GM13976 (cell line): ENCODE measurements around the gene PTER.

Experiments used
- DNase-seq: peaks from one replicate; pipeline ENCODE4 v3.0.0; 2012; ENCODE audit warnings: low spot score
- in situ Hi-C: fragments of 300-500 bp; cut with MboI; formaldehyde crosslinking; loops from one replicate; pipeline ENCODE4 v1.12.0; 2022; ENCODE audit warnings: low sequenced_read_pairs, mixed read lengths, inconsistent platforms; ENCODE audit not compliant: unreplicated experiment
- TF ChIP-seq, protein P1 (sequence below): IDR thresholded peaks from 2 replicates; pipeline ENCODE4 v1.5.1; 2012; ENCODE audit warnings: borderline replicate concordance, mild to moderate bottlenecking; ENCODE audit not compliant: insufficient read depth; ENCODE audit errors: extremely low read depth, missing control alignments, control extremely low read depth

Gene PTER

DNA sequence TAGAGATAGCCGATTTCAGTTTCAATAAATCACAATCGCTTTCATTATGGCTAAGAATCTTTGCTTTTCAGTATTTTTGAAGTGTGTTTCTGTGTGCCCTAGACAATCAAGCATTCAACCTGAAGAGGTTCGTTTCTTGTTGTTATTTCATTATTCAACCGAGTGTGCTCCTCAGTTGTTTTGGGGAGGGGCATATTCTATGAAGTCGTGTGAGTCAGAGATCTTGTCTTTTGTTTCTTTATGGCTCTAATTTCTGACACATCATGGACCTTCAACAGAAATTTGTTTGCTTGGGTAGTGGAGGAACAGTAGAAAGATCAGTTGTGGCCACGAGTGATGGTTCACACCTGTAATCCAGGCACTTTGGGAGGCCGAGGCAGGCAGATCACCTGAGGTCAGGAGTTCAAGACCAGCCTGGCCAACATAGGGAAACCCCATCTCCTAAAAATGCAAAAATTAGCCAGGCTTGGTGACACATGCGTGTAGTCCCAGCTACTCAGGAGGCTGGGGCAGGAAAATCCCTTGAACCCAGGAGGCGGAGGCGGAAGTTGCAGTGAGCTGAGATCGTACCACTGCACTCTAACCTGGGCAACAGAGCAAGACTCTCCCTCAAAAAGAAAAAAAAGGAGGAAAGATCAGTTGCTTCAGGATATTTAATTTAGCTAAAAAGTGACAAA is 46.6 kb downstream of the PTER start:
- no peak for DNase-seq
- in situ Hi-C loops, result no loop called here
- TF ChIP-seq, protein P1, sequence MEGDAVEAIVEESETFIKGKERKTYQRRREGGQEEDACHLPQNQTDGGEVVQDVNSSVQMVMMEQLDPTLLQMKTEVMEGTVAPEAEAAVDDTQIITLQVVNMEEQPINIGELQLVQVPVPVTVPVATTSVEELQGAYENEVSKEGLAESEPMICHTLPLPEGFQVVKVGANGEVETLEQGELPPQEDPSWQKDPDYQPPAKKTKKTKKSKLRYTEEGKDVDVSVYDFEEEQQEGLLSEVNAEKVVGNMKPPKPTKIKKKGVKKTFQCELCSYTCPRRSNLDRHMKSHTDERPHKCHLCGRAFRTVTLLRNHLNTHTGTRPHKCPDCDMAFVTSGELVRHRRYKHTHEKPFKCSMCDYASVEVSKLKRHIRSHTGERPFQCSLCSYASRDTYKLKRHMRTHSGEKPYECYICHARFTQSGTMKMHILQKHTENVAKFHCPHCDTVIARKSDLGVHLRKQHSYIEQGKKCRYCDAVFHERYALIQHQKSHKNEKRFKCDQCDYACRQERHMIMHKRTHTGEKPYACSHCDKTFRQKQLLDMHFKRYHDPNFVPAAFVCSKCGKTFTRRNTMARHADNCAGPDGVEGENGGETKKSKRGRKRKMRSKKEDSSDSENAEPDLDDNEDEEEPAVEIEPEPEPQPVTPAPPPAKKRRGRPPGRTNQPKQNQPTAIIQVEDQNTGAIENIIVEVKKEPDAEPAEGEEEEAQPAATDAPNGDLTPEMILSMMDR, result no peak

DNA sequence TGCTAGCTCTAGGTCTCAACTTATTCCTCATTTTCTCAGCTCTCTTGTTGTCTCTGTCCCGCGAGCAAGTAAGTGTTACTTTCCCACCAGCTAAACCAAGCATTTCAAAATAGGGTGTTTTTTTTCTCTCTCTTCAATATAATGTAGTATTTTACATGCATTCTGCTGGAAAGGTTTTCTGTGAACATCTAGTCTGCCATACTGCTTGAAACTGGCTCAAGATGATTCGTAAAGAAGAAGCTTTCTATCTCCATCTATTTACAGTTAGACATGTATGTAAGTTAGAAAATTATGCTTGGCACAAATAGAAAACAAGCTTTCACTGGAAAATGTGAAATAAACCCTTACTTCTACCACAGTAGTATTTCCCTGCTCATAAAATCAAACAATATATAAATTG is 53.7 kb downstream of the PTER start:
- TF ChIP-seq, protein P1, result no peak
- in situ Hi-C loops, result no loop called here
- no peak for DNase-seq

DNA sequence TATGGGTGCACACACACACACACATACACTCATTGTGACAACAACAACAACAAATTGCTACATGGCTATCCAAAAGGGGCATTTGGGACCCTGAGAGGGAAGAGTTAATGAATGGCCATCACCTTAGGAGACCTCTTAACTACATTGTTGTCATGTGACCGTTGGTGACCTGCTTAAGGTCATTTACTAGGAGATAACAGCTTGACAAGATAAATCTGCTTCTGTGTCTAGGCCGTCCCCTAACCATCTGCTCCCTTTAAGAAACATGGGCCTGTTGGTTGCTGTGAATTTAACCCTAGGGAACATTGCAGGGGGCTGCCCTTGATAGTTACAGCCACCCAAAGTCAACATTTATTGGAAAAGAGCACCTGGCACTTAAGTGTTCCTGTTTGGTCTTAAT is 55.1 kb downstream of the PTER start:
- in situ Hi-C loops, result no loop called here
- DNase-seq, result no peak

DNA sequence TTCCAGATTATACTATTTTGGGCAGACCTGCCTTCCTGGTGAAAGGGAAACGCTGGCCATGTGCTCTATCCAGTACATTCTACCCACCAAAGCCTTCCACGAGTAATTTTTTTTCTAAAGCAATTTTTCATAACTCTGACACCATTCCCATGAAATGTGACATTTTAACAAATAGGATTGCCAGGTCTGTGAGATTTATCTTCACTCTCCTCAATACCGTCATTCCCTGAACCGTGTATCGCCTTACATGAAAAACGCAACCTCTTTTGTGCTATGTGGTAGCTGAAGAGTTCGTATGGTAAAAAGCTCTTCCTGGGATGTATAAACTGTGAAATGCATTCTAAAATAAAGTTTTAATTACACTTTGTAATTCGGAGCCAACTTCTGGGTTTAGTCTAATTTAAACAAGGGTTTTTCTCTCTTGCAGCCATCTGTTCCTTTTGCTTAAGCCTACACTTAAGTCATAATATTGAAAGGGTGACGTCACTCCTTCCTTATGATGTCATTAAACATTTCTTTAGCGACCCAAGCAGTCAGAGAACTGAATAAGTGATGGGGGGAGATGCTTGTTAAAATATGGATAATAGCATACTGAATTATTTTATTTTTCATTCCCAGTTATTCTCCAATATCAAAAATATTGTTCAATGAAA is 57.2 kb downstream of the PTER start:
- TF ChIP-seq, protein P1, result no peak
- in situ Hi-C loops, result no loop called here
- no peak for DNase-seq

More for the DNA sequence above, 55.1 kb downstream of the PTER start:
- TF ChIP-seq, protein P1, result no peak

DNA sequence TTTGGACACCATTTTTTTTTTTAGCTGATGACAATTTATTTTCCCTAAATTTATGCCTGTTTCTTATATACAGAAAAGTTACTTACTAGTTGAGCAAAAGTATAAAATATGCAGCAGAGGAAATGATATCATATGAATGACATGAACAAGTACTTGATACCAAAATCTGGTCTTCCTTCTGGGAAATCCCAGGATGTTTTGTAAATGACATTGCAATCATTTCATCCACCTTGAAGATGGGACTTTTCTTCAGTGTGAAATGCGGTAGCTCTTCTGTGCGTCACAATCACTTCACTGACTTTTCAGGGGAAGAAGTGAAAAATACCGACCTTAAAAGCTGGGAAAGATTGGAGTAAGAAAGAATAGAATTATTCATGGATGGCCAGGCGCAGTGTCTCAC is 61.1 kb downstream of the PTER start:
- in situ Hi-C loops, result no loop called here
- DNase-seq, result no peak
- TF ChIP-seq, protein P1, result no peak

DNA sequence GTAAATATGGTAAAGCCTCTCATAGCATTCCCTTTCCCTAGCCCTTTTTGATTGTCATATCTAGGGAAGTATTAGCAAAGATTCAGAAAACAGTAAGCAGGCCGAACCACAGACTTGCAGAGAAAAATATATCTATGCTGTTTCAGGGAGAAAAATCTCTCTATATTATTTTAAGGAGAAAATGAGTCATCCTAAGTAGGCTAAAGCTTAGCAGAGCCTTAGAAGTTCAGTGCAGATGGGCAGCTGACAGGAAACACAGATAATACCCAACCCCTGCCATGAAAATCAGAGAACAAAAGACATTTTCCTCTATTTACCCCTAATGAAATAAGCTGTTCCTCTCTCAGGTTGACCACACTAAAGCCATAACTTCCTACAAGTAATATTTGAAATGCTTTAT is 68.4 kb downstream of the PTER start:
- in situ Hi-C loops, result no loop called here
- DNase-seq, result no peak
- TF ChIP-seq, protein P1, result no peak
